Measurements from ENCODE around the gene IFNL3. TPM values are rescaled to one million over a fixed set of nuclear protein-coding genes. Genes with fewer than 3 reads are reported as not detected.
"Not testable (repeated sequence)": the region's sequence is repeated elsewhere in the genome, so short reads cannot be mapped to it uniquely, and the experiment has no call there.

The IFNL3 gene
- total RNA-seq, 2 experiments from 2014 or later: not detected

- Mint-ChIP-seq H3K27ac (no peak overlapping the region), H3K4me1 (ENCODE audit: low read depth) (no peaks in the 10 kb centered on the region), H3K4me3 (no peak overlapping the region), H3K9me3 (no peaks in the 10 kb centered on the region), H3K27me3 (peaks cover 31% of the 10 kb centered on the region), H3K36me3 (ENCODE audit: low read depth) (no peaks in the 10 kb centered on the region)
- Histone ChIP-seq H3K4me3 (ENCODE audit: low read length) (no peak overlapping the region), H3K27me3 (ENCODE audit: control insufficient read depth in 1 of 2, insufficient read depth in 2 of 2, low read length in 2 of 2) (peaks cover 0 to under 1% of the 10 kb centered on the region in 2 experiments), H3K4me1 (ENCODE audit: insufficient read depth, low read length) (peaks cover 2% of the 10 kb centered on the region), H3K9me3 (ENCODE audit: control insufficient read depth in 1 of 2, insufficient read depth in 1 of 2, low read length in 2 of 2) (no peaks in the 10 kb centered on the region), H3K36me3 (ENCODE audit: insufficient read depth, low read length) (no peaks in the 10 kb centered on the region), H3K27ac (ENCODE audit: low read depth in 1 of 2, low read length in 2 of 2) (no peak overlapping the region)
- intact Hi-C loops (cut with DNase I, micrococcal nuclease): no loop called here
- ATAC-seq (ENCODE audit: poor library complexity) (no peak), DNase-seq (no peak)
- ChIA-PET POLR2A (no interaction called here), CTCF (no interaction called here)
- TF ChIP-seq, protein P1, sequence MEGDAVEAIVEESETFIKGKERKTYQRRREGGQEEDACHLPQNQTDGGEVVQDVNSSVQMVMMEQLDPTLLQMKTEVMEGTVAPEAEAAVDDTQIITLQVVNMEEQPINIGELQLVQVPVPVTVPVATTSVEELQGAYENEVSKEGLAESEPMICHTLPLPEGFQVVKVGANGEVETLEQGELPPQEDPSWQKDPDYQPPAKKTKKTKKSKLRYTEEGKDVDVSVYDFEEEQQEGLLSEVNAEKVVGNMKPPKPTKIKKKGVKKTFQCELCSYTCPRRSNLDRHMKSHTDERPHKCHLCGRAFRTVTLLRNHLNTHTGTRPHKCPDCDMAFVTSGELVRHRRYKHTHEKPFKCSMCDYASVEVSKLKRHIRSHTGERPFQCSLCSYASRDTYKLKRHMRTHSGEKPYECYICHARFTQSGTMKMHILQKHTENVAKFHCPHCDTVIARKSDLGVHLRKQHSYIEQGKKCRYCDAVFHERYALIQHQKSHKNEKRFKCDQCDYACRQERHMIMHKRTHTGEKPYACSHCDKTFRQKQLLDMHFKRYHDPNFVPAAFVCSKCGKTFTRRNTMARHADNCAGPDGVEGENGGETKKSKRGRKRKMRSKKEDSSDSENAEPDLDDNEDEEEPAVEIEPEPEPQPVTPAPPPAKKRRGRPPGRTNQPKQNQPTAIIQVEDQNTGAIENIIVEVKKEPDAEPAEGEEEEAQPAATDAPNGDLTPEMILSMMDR (IDR thresholded peaks at IDR 0.05): no peak
Observed at GRCh38 chr19:39218230-39219007, 26.4 kb downstream of the IFNL3 start.

DNA sequence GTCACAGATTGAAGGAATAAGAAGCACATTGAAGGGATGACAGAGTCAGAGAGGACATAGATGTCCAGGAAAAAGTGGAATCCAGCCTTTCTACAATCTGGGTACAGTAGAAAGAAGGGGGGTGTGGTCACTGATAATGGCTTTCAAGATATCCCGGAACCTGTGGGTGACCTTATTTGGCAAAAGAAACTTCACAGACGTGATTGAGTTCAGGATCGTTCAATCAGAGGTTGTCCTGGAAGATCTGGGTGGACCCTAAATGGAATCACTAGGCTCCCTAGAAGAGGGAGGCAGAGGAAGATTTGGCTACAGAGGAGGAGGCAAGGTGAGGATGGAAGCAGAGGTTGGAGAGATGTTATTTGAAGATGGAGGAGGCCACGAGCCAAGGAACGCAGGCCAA lies 27.7 kb downstream of the IFNL3 start:
- Histone ChIP-seq H3K27ac (ENCODE audit: low read depth in 1 of 2, low read length in 2 of 2) (no peak overlapping the region), H3K4me3 (ENCODE audit: low read length) (no peak overlapping the region), H3K4me1 (ENCODE audit: insufficient read depth, low read length) (peaks cover 6% of the 10 kb centered on the region), H3K36me3 (ENCODE audit: insufficient read depth, low read length) (no peaks in the 10 kb centered on the region), H3K27me3 (ENCODE audit: control insufficient read depth in 1 of 2, insufficient read depth in 2 of 2, low read length in 2 of 2) (no peaks in the 10 kb centered on the region), H3K9me3 (ENCODE audit: control insufficient read depth in 1 of 2, insufficient read depth in 1 of 2, low read length in 2 of 2) (no peaks in the 10 kb centered on the region)
- H3K36me3 Mint-ChIP-seq (ENCODE audit: low read depth): no peaks in the 10 kb centered on the region
- DNase-seq (no peak), ATAC-seq (ENCODE audit: poor library complexity) (no peak)
- H3K4me1 Mint-ChIP-seq (ENCODE audit: low read depth): no peaks in the 10 kb centered on the region
- TF ChIP-seq, protein P1 (IDR thresholded peaks at IDR 0.05): no peak
- no peak overlapping the region for H3K27ac Mint-ChIP-seq
- no peak overlapping the region for H3K4me3 Mint-ChIP-seq
- H3K9me3 Mint-ChIP-seq: no peaks in the 10 kb centered on the region
- ChIA-PET CTCF (interaction anchor here (0.6 to 0.7 kb wide), 2 partner anchors 34 to 410 kb away, joined by 3 read pairs; no protein-coding TSS in a partner anchor), POLR2A (no interaction called here)
- intact Hi-C loops (cut with DNase I, micrococcal nuclease): no loop called here
- H3K27me3 Mint-ChIP-seq: peaks cover 25% of the 10 kb centered on the region

DNA sequence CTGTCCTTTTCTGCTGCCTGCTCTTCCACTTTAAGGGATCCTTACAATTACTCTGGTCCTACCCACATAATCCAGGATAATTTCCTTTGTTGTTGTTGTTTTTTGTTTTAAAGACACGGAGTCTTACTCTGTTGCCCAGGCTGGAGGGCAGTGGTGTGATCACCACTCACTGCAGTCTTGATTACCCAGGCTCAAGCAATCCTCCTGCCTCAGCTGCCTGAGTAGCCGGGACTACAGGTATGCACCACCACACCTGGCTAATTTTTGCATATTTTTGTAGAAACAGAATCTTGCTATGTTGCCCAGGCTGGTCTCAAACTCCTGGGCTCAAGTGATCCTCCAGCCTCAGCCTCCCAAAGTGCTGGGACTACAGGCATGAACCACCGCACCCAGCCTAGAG lies 29.5 kb downstream of the IFNL3 start:
- DNase-seq; intact Hi-C loops (cut with DNase I, micrococcal nuclease); H3K36me3 Mint-ChIP-seq (ENCODE audit: low read depth); H3K9me3 Mint-ChIP-seq; H3K4me3 ChIP-seq (ENCODE audit: low read length); H3K4me3 Mint-ChIP-seq; H3K27ac Mint-ChIP-seq; CTCF ChIA-PET; H3K27ac ChIP-seq (ENCODE audit: low read depth in 1 of 2, low read length in 2 of 2); H3K36me3 ChIP-seq (ENCODE audit: insufficient read depth, low read length); POLR2A ChIA-PET; H3K4me1 Mint-ChIP-seq (ENCODE audit: low read depth); H3K9me3 ChIP-seq (ENCODE audit: control insufficient read depth in 1 of 2, insufficient read depth in 1 of 2, low read length in 2 of 2); H3K4me1 ChIP-seq (ENCODE audit: insufficient read depth, low read length); ATAC-seq (ENCODE audit: poor library complexity); H3K27me3 ChIP-seq (ENCODE audit: control insufficient read depth in 1 of 2, insufficient read depth in 2 of 2, low read length in 2 of 2): not testable (repeated sequence)
- peaks cover 14% of the 10 kb centered on the region for H3K27me3 Mint-ChIP-seq
